ENCODE measurements around the gene SLC6A7.
"Not testable (repeated sequence)": the region's sequence is repeated elsewhere in the genome, so short reads cannot be mapped to it uniquely, and the experiment has no call there.

The SLC6A7 gene

GRCh38 chr5:150246429-150246828, 56.6 kb downstream of the SLC6A7 start:
- TF ChIP-seq CTCF (conservative IDR thresholded peaks at IDR 0.05; ENCODE audit: low read depth, low read length): no peak
- no peak for DNase-seq (ENCODE audit: low read depth)
- H3K4me3 ChIP-seq (ENCODE audit: low read length): no peak overlapping the region

- no peak for DNase-seq (ENCODE audit: low read depth)
- no peak overlapping the region for H3K4me3 ChIP-seq (ENCODE audit: low read length)
- TF ChIP-seq CTCF (conservative IDR thresholded peaks at IDR 0.05; ENCODE audit: low read depth, low read length): no peak
Measured at GRCh38 chr5:150246835-150247234, 57.0 kb downstream of the SLC6A7 start.

GRCh38 chr5:150247726-150248125, 57.9 kb downstream of the SLC6A7 start:
- TF ChIP-seq CTCF (conservative IDR thresholded peaks at IDR 0.05; ENCODE audit: low read depth, low read length): no peak
- H3K4me3 ChIP-seq (ENCODE audit: low read length): no peak overlapping the region
- no peak for DNase-seq (ENCODE audit: low read depth)

GRCh38 chr5:150248493-150248892, 58.6 kb downstream of the SLC6A7 start:
- DNase-seq (ENCODE audit: low read depth); H3K4me3 ChIP-seq (ENCODE audit: low read length): not testable (repeated sequence)

GRCh38 chr5:150248946-150249345, 59.1 kb downstream of the SLC6A7 start:
- no peak for TF ChIP-seq CTCF (conservative IDR thresholded peaks at IDR 0.05; ENCODE audit: low read depth, low read length)
- H3K4me3 ChIP-seq (ENCODE audit: low read length): no peak overlapping the region
- DNase-seq (ENCODE audit: low read depth): no peak

- DNase-seq (ENCODE audit: low read depth): no peak
Measured at GRCh38 chr5:150249744-150250143, 59.9 kb downstream of the SLC6A7 start.

GRCh38 chr5:150251504-150251903, 61.6 kb downstream of the SLC6A7 start:
- no peak for DNase-seq (ENCODE audit: low read depth)
- TF ChIP-seq CTCF (conservative IDR thresholded peaks at IDR 0.05; ENCODE audit: low read depth, low read length): no peak
- H3K4me3 ChIP-seq (ENCODE audit: low read length): no peak overlapping the region

More at GRCh38 chr5:150249744-150250143, 59.9 kb downstream of the SLC6A7 start:
- no peak overlapping the region for H3K4me3 ChIP-seq (ENCODE audit: low read length)
- TF ChIP-seq CTCF (conservative IDR thresholded peaks at IDR 0.05; ENCODE audit: low read depth, low read length): no peak

- DNase-seq (ENCODE audit: low read depth): no peak
- H3K4me3 ChIP-seq (ENCODE audit: low read length): no peak overlapping the region
- no peak for TF ChIP-seq CTCF (conservative IDR thresholded peaks at IDR 0.05; ENCODE audit: low read depth, low read length)
Measured at GRCh38 chr5:150252489-150252888, 62.6 kb downstream of the SLC6A7 start.

All from retinal pigment epithelial cell (primary cell).